ENCODE results near the gene C10orf53.

C10orf53 gene, protein sequence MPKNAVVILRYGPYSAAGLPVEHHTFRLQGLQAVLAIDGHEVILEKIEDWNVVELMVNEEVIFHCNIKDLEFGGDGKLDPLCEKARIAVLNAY

DNA sequence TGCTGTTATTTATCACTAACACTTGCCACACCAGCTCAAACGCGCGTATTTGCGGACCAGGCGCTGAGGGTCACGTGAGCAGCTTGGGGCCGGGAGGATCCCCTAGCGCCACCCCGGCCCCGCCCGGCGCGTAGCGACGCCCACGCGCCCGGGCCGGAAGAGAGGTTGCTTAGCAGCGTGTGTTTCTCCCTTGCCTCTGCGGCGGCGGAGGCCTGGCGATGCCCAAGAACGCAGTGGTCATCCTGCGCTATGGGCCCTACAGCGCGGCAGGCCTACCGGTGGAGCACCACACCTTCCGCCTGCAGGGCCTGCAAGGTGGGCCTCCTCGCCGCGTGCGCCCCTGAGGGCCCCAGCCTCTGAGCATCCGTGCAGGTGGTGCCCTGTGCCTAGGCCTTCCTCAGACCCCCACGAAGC lies at the start of gene C10orf53:
Gene C10orf53 (plus strand): TSS at position 172 of the 414 bp plus-strand sequence. CDS start 47 bp downstream, at position 219.
- no peak for DNase-seq (ENCODE audit: low read depth)

GRCh38 chr10:49631975-49632374 lies 47.5 kb upstream of the C10orf53 start:
- no peak for DNase-seq (ENCODE audit: low read depth)

GRCh38 chr10:49632406-49633317 lies 46.8 kb upstream of the C10orf53 start:
- no peak for DNase-seq (ENCODE audit: low read depth)

- DNase-seq (ENCODE audit: low read depth), result no peak
These were observed 46.0 kb upstream of the C10orf53 start for GRCh38 chr10:49633327-49634068.

GRCh38 chr10:49634069-49634660 lies 45.3 kb upstream of the C10orf53 start:
- no peak for DNase-seq (ENCODE audit: low read depth)

GRCh38 chr10:49642311-49642710 lies 37.1 kb upstream of the C10orf53 start:
- no peak for DNase-seq (ENCODE audit: low read depth)

- no peak for DNase-seq (ENCODE audit: low read depth)
These were observed 36.0 kb upstream of the C10orf53 start for GRCh38 chr10:49643241-49644034.

GRCh38 chr10:49644035-49644646 lies 35.3 kb upstream of the C10orf53 start:
- DNase-seq (ENCODE audit: low read depth), result no peak

DNA sequence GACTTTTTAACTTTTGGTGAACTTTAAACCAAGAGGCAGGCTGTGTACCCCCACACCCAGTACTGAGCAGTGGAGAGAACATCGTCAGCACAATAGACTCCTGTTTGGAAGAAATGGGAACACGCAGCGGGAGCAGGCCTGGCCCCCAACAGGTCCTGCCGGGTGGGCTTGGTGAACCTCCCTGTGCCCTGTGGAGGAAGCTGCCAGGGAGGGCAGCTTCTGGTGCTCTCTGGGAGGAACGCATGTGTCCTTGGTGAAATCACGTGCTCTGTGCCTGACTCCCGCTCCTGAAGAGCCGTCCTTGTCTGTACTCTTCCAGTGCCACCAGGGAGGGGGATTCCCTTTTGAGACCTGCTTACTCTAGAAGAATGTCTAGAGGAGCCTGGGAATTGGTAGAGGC lies 34.0 kb upstream of the C10orf53 start:
- DNase-seq (ENCODE audit: low read depth), result no peak

GRCh38 chr10:49645871-49646870 lies 33.3 kb upstream of the C10orf53 start:
- no peak for DNase-seq (ENCODE audit: low read depth)

DNA sequence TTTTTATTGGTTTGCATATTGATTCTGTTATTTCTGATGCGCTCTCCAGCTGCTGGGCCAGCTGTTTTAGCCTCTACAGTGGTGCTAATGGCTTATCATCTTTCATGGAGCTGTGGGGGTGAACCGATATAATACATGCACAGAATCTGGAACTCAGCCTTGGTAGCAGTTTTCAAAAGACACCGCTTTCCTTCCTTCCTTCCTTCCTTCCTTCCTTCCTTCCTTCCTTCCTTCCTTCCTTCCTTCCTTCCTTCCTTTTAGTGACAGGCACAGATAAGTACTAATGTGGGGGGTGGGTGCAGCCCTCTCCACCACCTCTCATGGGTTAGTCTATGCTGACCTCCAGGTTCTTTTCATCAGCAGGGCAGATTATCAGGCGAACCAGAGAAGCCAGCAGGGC lies 31.9 kb upstream of the C10orf53 start:
- no peak for DNase-seq (ENCODE audit: low read depth)

- DNase-seq (ENCODE audit: low read depth), result no peak
These were observed 31.3 kb upstream of the C10orf53 start for GRCh38 chr10:49647985-49648795.

- DNase-seq (ENCODE audit: low read depth), result no peak
These were observed 30.2 kb upstream of the C10orf53 start for GRCh38 chr10:49649294-49649693.

DNA sequence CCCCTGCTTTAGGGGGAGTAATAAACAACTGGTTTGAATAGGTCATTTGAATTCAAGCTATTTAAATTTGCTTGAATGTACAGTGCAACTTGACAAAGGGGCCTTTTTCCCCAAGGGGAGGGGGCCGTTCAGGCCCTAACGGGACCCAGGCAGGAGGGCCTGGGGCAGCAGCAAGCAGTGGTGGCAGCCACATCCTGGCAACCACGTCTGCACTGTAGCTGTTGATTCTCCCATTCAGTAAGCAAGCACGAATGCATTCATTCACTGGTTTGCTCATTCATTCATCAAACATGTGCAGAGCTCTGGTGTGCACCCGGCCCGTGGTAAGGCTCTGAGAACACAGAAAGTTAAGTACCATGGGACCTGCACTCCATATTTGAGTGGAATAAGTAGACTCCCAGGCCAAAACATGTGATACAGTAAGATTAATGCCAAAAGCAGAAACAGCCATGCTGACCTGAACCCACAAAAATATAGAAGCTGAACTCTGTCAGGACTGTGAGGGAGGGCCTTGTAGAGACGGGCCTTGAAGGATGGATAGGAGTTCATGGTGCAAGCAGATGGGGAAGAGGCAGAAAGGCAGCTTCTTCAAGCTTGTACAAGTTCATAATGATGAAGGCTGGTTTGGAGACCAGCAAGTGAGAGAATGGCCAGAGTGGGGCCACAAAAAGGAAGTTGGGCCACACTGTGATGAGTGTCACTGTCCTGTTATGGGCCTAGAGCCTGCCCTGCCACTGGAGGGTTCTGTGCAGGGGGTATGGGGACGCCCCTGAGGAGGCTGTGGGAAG lies 29.3 kb upstream of the C10orf53 start:
- DNase-seq (ENCODE audit: low read depth), result no peak

GRCh38 chr10:49650724-49651034 lies 28.8 kb upstream of the C10orf53 start:
- no peak for DNase-seq (ENCODE audit: low read depth)

DNA sequence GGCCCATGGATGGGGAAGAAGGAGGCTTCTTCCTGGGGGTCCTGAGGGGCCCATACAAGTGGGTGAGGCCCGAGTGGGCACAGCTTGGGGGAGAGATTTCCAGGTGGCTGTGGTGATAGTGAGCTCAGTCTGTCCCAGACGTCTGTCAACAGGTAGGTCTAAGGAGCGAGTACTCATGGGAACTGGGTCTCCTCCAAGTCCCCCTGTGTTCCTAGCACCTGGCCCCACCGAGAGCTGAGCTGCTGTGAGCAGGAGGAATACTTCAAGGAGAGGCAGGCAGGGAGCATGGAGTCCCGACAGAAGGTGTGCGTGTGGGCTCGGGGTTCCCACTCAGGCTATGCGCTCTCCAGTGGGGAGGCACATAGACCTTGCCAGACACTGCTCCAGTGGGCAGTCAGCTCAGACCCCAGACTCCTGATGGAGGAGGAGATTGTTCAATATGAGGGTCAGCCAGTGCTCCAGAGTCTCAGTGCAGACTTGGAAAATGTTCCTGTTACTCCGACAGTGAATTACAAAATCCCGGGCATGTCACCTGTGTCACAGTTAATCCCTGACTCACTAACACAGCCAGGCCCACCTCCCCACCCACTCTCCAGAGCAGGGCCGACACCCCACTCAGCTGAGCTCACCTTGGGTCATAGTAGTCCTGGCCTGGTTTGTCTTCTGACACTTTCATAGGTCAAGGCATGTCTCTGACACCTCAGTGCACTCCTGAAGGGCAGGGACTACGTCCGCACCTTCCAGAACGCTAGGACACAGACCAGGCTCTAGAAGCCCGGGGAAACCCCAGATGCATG lies 28.2 kb upstream of the C10orf53 start:
- no peak for DNase-seq (ENCODE audit: low read depth)

DNA sequence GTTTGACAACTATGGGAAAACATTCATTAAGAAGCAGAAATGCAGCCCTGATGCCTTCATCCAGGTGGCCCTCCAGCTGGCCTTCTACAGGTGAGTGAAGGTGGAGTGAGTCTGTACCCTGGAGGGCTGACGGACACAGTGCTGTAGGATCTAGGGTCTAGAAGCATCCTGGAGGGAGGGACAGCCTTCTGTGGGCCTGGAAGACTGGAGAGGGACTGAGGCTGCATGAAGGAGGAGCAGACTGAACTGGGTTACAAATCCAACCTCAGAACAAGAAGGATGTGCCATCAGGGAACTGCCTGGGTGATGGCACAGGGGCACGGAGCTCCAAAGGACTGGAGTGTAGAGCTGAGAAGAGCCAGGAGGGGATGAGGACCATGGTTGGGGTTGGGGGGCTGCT lies 27.5 kb upstream of the C10orf53 start:
- no peak for DNase-seq (ENCODE audit: low read depth)
